K562 (cell line): ENCODE results near the gene CAPZB. TPM values are rescaled to one million over a fixed set of nuclear protein-coding genes. Genes with fewer than 3 reads are reported as not detected.

ENCODE experiments used
- ATAC-seq: fragments of 200-7000 bp; cut with Tn5 transposase; 3 replicates; pipeline ENCODE4 v1.9.1; 2020; ENCODE audit warnings: moderate library complexity
- BruUV-seq: library from RNA; stranded (reverse); fragments of 400-500 nt; replicated peaks from 2 replicates; lab custom pipeline; 2021; lab: Mats Ljungman, UMichigan
- CTCF ChIA-PET: fragments of 300-600 bp; formaldehyde crosslinking; extraction: SDS; loops from one replicate; lab custom pipeline; 2021; ENCODE audit warnings: low intra/inter-chr PET ratio; lab: Yijun Ruan, JAX
- POLR2A ChIA-PET: fragments of 300-600, 350-650 bp; sonication (Branson Sonifier 250); formaldehyde crosslinking; extraction: SDS; loops from one replicate; lab custom pipeline; 2021; ENCODE audit warnings: antibody characterized with exemption, inconsistent platforms; lab: Yijun Ruan, JAX
- DNase-seq, 4 experiments: peaks; one replicate each; pipeline versions ENCODE4 v3.0.0 to v3.0.0-alpha.2; 2011 to 2018; ENCODE audit warnings: low spot score in 3 of 4, mixed read lengths in 3 of 4; ENCODE audit errors: extremely low read depth in 1 of 4
- FAIRE-seq: peaks from 2 replicates; lab custom pipeline; 2011; peaks lifted over from hg19 to GRCh38; lab: Jason Lieb, UNC
- H2AFZ ChIP-seq: 2 replicates; pipeline ENCODE4 v1.6.0; 2011; ENCODE audit warnings: low read depth, low read length, control low read depth, inconsistent platforms
- H3K27ac ChIP-seq: fragments of 200-600 bp; 3 replicates; pipeline ENCODE4 v1.8.0; 2011; ENCODE audit warnings: low read depth, mild to moderate bottlenecking, control low read depth, inconsistent platforms, low read length, moderate library complexity, mixed read lengths; ENCODE audit errors: extremely low read depth
- H3K27me3 ChIP-seq, 2 experiments: fragments of 300-600 bp in 1 of 2; 2 replicates in 1 of 2; 3 replicates in 1 of 2; pipeline versions ENCODE4 v1.6.0 to v1.8.0; 2011; ENCODE audit warnings: inconsistent platforms in 2 of 2, low read length in 2 of 2, mild to moderate bottlenecking in 1 of 2, mixed read lengths in 1 of 2, moderate library complexity in 1 of 2; ENCODE audit not compliant: control insufficient read depth in 2 of 2, insufficient read depth in 2 of 2
- H3K36me3 ChIP-seq: fragments of 300-600 bp; 3 replicates; pipeline ENCODE4 v1.8.0; 2011; ENCODE audit warnings: mild to moderate bottlenecking, low read length, inconsistent platforms; ENCODE audit not compliant: control insufficient read depth, insufficient read depth
- H3K4me1 ChIP-seq, 2 experiments: fragments of 200-600 bp in 1 of 2; replicated peaks in 1 of 2; 2 replicates in 1 of 2; 3 replicates in 1 of 2; pipeline versions ENCODE4 v1.5.1 to v1.8.0; 2011; ENCODE audit warnings: inconsistent platforms in 2 of 2, low read length in 2 of 2, mild to moderate bottlenecking in 1 of 2, mixed read lengths in 1 of 2, moderate library complexity in 1 of 2; ENCODE audit not compliant: control insufficient read depth in 2 of 2, insufficient read depth in 2 of 2
- H3K4me2 ChIP-seq: 2 replicates; pipeline ENCODE4 v1.6.1; 2011; ENCODE audit warnings: low read length, control low read depth, inconsistent platforms, mixed read lengths; ENCODE audit not compliant: insufficient read depth
- H3K4me3 ChIP-seq: fragments of 200-600 bp; sonication (generic), shearing (Covaris generic); 2 replicates; pipeline ENCODE4 v1.5.1; 2016; ENCODE audit warnings: control low read depth, inconsistent platforms
- H3K79me2 ChIP-seq: fragments of 200-600 bp; 3 replicates; pipeline ENCODE4 v1.8.0; 2011; ENCODE audit warnings: low read length, inconsistent platforms; ENCODE audit not compliant: control insufficient read depth, insufficient read depth
- H3K9ac ChIP-seq, 2 experiments: 2 replicates each; pipeline versions ENCODE4 v1.6.0 to v1.6.1; 2011; ENCODE audit warnings: low read depth in 2 of 2, low read length in 2 of 2, control low read depth in 1 of 2, inconsistent platforms in 1 of 2, mild to moderate bottlenecking in 1 of 2, mixed read lengths in 1 of 2; ENCODE audit not compliant: insufficient read depth in 1 of 2
- H3K9me1 ChIP-seq: one replicate; pipeline ENCODE4 v1.6.0; 2011; ENCODE audit warnings: inconsistent platforms, mild to moderate bottlenecking, low read length, moderate library complexity; ENCODE audit not compliant: control insufficient read depth, insufficient read depth
- H3K9me3 ChIP-seq: replicated peaks from 2 replicates; pipeline ENCODE4 v1.5.1; 2011; ENCODE audit warnings: low read depth, low read length, inconsistent platforms; ENCODE audit not compliant: control insufficient read depth, insufficient read depth
- H4K20me1 ChIP-seq: replicated peaks from 2 replicates; pipeline ENCODE4 v1.6.1; 2011; ENCODE audit warnings: low read length, inconsistent platforms, mixed read lengths; ENCODE audit not compliant: control insufficient read depth, insufficient read depth
- CBX1 ChIP-seq: sonication (generic); IDR thresholded peaks from 2 replicates; pipeline ENCODE4 v1.6.1; 2016; ENCODE audit warnings: antibody characterized with exemption, low read depth, mild to moderate bottlenecking
- EP400 ChIP-seq: fragments of 450-650 bp; IDR thresholded peaks from 2 replicates; pipeline ENCODE4 v1.6.1; 2017; ENCODE audit warnings: antibody characterized with exemption, mild to moderate bottlenecking, moderate library complexity
- NCOA4 ChIP-seq: fragments of 450-650 bp; IDR thresholded peaks from 2 replicates; pipeline ENCODE4 v1.6.1; 2018; ENCODE audit warnings: mild to moderate bottlenecking; ENCODE audit not compliant: partially characterized antibody
- NFE2 ChIP-seq: IDR thresholded peaks from 2 replicates; pipeline ENCODE4 v1.6.1; 2014; ENCODE audit warnings: antibody characterized with exemption, low read depth
- SRSF7 ChIP-seq: fragments of 200-400 bp; formaldehyde crosslinking; optimal IDR thresholded peaks from 2 replicates; pipeline ENCODE3; 2017; ENCODE audit warnings: mild to moderate bottlenecking, low read depth, low read length
- ZNF143 ChIP-seq: sonication (generic); formaldehyde crosslinking; IDR thresholded peaks from 2 replicates; pipeline ENCODE4 v1.9.0; 2022; ENCODE audit warnings: mild to moderate bottlenecking, missing genetic modification reagents
- ZZZ3 ChIP-seq: fragments of 450-650 bp; IDR thresholded peaks from 2 replicates; pipeline ENCODE4 v1.6.1; 2016; ENCODE audit warnings: antibody characterized with exemption, mild to moderate bottlenecking, moderate library complexity
- WGBS: fragments of 100-300 bp; shearing (Covaris generic); methylation state at CpG from one replicate; pipeline ENCODE4 v1.1.6; 2016; ENCODE audit warnings: low coverage, mixed read lengths; ENCODE audit not compliant: insufficient coverage; ENCODE audit errors: missing lambda C conversion rate; 5-methylcytosine and 5-hydroxymethylcytosine counted together
- in situ Hi-C: fragments of 300-500 bp; cut with MboI; formaldehyde crosslinking; loops from 4 replicates; pipeline ENCODE4 v1.15.0; 2018; ENCODE audit warnings: inconsistent platforms, mixed read lengths
- intact Hi-C: fragments of 100-400 bp; cut with micrococcal nuclease; formaldehyde crosslinking; loops from 2 replicates; pipeline ENCODE4 v1.14.2; 2022
- polyA plus RNA-seq, 8 experiments: library from polyadenylated mRNA; depleted of rRNA in 4 of 8; stranded (reverse) in 5 of 8; unstranded in 3 of 8; fragments of >200 nt; fragmentation: Nextera tagmentation in 2 of 8; fragmentation: Illumina TruSeq in 1 of 8; extraction: Ambion mirVana in 2 of 8; extraction: Trizol in 1 of 8; gene quantifications; 2 replicates each; pipeline versions ENCODE4 v1.2.1 to v1.2.3, GENCODE V29; 2011 to 2014; ENCODE audit warnings: inconsistent platforms in 1 of 8, missing spikeins in 1 of 8
- total RNA-seq, 7 experiments: library from RNA; depleted of rRNA in 6 of 7; stranded (reverse); fragments of >200 nt in 6 of 7; fragmentation: Illumina TruSeq in 2 of 7; extraction: Trizol in 2 of 7; gene quantifications; 2 replicates each; pipeline versions ENCODE4 v1.2.1 to v1.2.3, GENCODE V29; 2011 to 2021; ENCODE audit warnings: low replicate concordance in 1 of 7
- TF ChIP-seq, protein P1 (sequence below), 2 experiments: fragments of 150-350 bp in 1 of 2; IDR thresholded peaks; 2 replicates each; pipeline ENCODE4 v1.6.1; 2012 to 2016; ENCODE audit warnings: low read depth in 2 of 2, low read length in 2 of 2, mild to moderate bottlenecking in 1 of 2, moderate library complexity in 1 of 2
- TF ChIP-seq, protein P2 (sequence below), 3 experiments: IDR thresholded peaks in 2 of 3; conservative IDR thresholded peaks in 1 of 3; 2 replicates each; pipeline ENCODE4 v1.5.1; 2011 to 2012; ENCODE audit warnings: low read length in 3 of 3, mild to moderate bottlenecking in 3 of 3, control low read depth in 2 of 3, improper control_type of control experiment in 1 of 3, inconsistent platforms in 1 of 3, low read depth in 1 of 3, mixed read lengths in 1 of 3, moderate library complexity in 1 of 3; ENCODE audit not compliant: insufficient read depth in 2 of 3

Gene CAPZB
- total and polyA plus RNA-seq, 9 of the 15 experiments (the other 6 are each of a cell fraction or from before 2014, with no cell fraction given) = 57.6 to 297 (median 125) TPM

DNA sequence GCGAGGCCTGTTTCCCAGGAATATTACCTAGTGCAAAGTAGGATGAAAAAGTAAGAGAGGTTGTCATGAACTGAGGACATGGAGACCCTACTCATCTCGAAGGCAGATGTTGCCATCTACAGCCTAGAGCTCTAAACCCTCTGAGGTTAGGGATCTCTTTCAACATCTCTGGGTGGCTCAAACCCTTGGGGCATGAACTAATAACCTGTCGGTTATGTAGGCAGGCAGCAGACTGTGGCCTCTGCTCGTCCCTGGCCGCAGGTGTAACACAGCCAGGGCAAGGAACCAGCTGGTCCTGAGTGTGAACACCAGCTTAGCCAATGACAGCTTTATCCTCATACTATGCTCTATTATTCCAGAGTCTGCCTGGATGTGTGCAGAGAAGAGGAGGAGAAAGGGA lies 13.2 kb downstream of the CAPZB start:
- intact Hi-C loops (no loop called here), in situ Hi-C loops (no loop called here)
- no TSS peak for BruUV-seq
- H3K36me3 ChIP-seq = peaks cover 38% of the 10 kb centered on the region; the same call in 2 of the 3 replicates
- H3K4me3 ChIP-seq = no peak overlapping the region
- no peak overlapping the region for H3K4me2 ChIP-seq
- ChIA-PET CTCF (interaction anchor here (0.6 kb wide), 1 partner anchor 211 kb away, joined by 3 read pairs; no protein-coding TSS in a partner anchor), POLR2A (interaction anchor here (0.6 to 3.1 kb wide), 4 partner anchors 8 to 18 kb away, joined by 4 to 14 read pairs (median 7); partner anchors contain the start of gene CAPZB)
- H2AFZ ChIP-seq = no peak overlapping the region
- H4K20me1 ChIP-seq = peaks cover 52% of the 10 kb centered on the region
- ATAC-seq = no peak
- H3K9ac ChIP-seq = no peak overlapping the region
- no peaks in the 10 kb centered on the region for H3K9me3 ChIP-seq
- no peak overlapping the region for H3K27ac ChIP-seq
- peaks cover 15% of the 10 kb centered on the region for H3K9me1 ChIP-seq
- H3K27me3 ChIP-seq = no peaks in the 10 kb centered on the region
- TF ChIP-seq NCOA4 (no peak), NFE2 (no peak), ZZZ3 (no peak), CBX1 (no peak), EP400 (no peak), SRSF7 (no peak), ZNF143 (no peak)
- TF ChIP-seq, protein P1, sequence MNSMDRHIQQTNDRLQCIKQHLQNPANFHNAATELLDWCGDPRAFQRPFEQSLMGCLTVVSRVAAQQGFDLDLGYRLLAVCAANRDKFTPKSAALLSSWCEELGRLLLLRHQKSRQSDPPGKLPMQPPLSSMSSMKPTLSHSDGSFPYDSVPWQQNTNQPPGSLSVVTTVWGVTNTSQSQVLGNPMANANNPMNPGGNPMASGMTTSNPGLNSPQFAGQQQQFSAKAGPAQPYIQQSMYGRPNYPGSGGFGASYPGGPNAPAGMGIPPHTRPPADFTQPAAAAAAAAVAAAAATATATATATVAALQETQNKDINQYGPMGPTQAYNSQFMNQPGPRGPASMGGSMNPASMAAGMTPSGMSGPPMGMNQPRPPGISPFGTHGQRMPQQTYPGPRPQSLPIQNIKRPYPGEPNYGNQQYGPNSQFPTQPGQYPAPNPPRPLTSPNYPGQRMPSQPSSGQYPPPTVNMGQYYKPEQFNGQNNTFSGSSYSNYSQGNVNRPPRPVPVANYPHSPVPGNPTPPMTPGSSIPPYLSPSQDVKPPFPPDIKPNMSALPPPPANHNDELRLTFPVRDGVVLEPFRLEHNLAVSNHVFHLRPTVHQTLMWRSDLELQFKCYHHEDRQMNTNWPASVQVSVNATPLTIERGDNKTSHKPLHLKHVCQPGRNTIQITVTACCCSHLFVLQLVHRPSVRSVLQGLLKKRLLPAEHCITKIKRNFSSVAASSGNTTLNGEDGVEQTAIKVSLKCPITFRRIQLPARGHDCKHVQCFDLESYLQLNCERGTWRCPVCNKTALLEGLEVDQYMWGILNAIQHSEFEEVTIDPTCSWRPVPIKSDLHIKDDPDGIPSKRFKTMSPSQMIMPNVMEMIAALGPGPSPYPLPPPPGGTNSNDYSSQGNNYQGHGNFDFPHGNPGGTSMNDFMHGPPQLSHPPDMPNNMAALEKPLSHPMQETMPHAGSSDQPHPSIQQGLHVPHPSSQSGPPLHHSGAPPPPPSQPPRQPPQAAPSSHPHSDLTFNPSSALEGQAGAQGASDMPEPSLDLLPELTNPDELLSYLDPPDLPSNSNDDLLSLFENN (IDR thresholded peaks at IDR 0.05; ENCODE audit: low read depth in 2 of 2, low read length in 2 of 2) = no peak
- TF ChIP-seq, protein P2, sequence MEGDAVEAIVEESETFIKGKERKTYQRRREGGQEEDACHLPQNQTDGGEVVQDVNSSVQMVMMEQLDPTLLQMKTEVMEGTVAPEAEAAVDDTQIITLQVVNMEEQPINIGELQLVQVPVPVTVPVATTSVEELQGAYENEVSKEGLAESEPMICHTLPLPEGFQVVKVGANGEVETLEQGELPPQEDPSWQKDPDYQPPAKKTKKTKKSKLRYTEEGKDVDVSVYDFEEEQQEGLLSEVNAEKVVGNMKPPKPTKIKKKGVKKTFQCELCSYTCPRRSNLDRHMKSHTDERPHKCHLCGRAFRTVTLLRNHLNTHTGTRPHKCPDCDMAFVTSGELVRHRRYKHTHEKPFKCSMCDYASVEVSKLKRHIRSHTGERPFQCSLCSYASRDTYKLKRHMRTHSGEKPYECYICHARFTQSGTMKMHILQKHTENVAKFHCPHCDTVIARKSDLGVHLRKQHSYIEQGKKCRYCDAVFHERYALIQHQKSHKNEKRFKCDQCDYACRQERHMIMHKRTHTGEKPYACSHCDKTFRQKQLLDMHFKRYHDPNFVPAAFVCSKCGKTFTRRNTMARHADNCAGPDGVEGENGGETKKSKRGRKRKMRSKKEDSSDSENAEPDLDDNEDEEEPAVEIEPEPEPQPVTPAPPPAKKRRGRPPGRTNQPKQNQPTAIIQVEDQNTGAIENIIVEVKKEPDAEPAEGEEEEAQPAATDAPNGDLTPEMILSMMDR (IDR thresholded peaks at IDR 0.05 in 2 of 3, conservative IDR thresholded peaks at IDR 0.05 in 1 of 3; ENCODE audit: insufficient read depth in 2 of 3, low read depth in 1 of 3, low read length in 3 of 3) = no peak
- peaks cover 89% of the 10 kb centered on the region for H3K79me2 ChIP-seq
- no peak for FAIRE-seq
- 74% methylated on average over 5 of the region's 5 CpGs for WGBS
- peaks cover 33 to 43% of the 10 kb centered on the region in 2 experiments for H3K4me1 ChIP-seq
- DNase-seq = no peak
